Dermis microvascular lymphatic vessel endothelial cell (primary cell): ENCODE measurements around the gene SEC22B. TPM values are rescaled to one million over a fixed set of nuclear protein-coding genes. Genes with fewer than 3 reads are reported as not detected.
"Not testable (repeated sequence)": the region's sequence is repeated elsewhere in the genome, so short reads cannot be mapped to it uniquely, and the experiment has no call there.

Source experiments
- DNase-seq, 2 donors: peaks; one replicate each; pipeline versions ENCODE4 v3.0.0 to v3.0.0-alpha.2; 2010; ENCODE audit warnings: low read depth in 2 of 2
- total RNA-seq: library from RNA; depleted of rRNA; stranded (reverse); fragments of >200 nt; gene quantifications from 2 replicates; pipeline ENCODE4 v1.2.1, GENCODE V29; 2014

SEC22B gene
- total RNA-seq, 1 donor from 2014 or later, result 20.4 TPM

- not testable (repeated sequence) for DNase-seq
Observed at GRCh38 chr1:120145806-120146205, 30.5 kb downstream of the SEC22B start.

DNA sequence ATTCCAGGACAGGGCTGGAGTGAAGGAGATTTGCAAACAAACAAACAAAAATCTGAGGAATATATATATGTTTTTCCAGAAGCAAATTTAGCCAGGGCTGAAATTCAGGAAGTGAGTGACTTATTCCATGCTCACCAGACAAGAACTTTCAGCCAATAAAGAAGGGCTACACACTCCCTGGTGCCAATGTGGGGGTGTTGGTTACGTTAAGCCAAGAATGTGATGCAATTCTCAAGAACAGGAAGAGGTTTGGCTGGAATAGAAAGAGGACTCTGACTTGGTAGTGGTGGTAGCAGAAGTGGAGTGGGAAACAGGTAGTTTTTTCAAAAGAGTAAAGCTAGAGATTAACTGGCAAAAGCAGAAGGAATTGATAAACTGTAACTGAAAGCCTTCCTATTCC lies 31.7 kb downstream of the SEC22B start:
- DNase-seq, result not testable (repeated sequence)

- DNase-seq, result peak in 1 of 2 donors; percentile 0
Observed at GRCh38 chr1:120144169-120144568, 32.2 kb downstream of the SEC22B start.

DNA sequence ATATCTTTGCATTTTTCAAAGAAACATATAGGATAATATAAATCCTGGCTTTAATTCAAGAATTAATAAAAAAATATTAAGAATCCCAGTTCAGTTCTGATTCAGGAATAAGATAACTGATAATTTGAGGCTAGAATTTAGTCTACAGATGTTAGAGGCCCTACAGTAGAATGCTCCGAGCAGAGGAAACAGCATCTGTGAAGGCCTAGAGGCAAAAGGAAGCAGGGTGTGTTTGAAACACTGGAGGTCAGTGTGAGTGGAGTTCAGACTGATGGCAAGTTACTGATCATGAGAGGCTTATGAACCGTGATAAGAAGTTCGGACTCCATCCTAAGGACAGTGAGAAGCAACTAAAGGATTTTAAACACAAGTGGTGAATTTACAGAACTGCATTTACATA lies 33.0 kb downstream of the SEC22B start:
- not testable (repeated sequence) for DNase-seq

GRCh38 chr1:120142512-120143263 lies 33.6 kb downstream of the SEC22B start:
- DNase-seq, result not testable (repeated sequence)

DNA sequence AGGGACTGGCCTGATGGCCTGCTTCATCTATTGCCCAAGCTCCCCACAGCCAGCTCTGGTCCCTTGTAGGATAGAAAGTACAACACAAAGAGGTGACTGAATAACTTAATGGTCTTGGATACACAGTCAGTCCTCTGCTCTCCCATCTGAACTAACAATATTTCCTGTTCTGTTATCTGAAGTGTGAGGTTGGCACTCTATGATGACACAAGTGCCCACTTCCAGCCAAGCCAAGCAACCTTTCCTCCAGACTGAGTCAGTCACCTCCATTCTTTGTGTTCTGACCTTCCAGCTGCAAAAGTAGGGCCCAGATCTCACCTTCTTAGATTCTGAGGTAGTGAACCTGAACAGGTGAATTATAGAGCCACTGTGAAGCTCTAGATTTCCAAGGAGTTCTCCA lies 34.5 kb downstream of the SEC22B start:
- DNase-seq, result not testable (repeated sequence)

GRCh38 chr1:120140656-120141265 lies 35.6 kb downstream of the SEC22B start:
- DNase-seq, result not testable (repeated sequence)

- not testable (repeated sequence) for DNase-seq
Observed at GRCh38 chr1:120136086-120136485, 40.2 kb downstream of the SEC22B start.

GRCh38 chr1:120133928-120134325 lies 42.4 kb downstream of the SEC22B start:
- not testable (repeated sequence) for DNase-seq

DNA sequence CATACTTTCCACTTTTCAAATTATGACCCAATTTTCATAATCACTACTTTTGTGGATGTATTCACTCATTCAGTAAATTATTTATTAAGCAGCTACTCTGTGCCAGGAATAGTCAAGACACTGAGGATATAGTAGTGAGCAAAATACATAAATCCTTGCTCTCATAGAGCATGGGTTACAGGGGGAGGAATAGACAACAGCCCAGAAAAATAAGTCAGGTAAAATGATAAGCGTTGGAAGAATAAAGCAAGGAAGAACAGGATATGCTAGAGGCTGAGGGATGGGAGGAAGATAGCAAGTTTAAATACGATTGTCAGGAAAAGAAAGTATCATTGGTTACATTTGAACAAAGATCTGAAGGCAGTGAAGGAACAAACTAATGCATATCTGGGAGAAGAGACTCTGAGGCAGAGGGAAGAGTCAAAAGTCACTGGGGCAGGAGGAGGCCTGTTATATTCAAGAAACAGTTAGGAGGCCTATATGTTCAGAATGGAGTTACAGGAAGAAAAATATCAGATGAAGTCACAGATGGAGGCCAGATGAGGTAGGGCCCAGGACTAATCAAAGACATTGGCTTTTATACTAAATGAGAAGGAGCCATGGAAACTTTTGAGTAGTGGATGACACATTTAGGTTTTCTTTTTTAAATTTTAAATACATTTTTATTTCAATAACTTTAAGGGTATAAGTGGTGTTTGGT lies 42.9 kb downstream of the SEC22B start:
- no peak for DNase-seq

DNA sequence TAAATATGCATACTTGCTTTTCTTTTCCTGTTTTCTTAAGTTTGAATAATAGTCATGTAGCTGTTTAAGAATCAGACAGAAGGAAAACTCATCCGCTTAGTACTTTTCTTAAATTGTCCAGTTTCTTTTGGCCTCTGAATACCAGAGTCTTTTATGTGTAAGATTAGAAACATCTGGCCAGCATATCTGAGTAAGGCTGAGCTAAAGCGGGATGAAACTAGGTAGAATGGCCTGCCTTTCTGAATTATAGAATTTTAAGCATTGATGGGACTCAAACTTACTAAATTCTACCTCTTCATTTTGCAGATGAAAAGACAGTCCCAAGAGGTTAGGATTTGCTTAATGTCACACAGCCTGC lies 43.9 kb downstream of the SEC22B start:
- DNase-seq, result not testable (repeated sequence)

- not testable (repeated sequence) for DNase-seq
Observed at GRCh38 chr1:120131611-120132405, 44.5 kb downstream of the SEC22B start.

DNA sequence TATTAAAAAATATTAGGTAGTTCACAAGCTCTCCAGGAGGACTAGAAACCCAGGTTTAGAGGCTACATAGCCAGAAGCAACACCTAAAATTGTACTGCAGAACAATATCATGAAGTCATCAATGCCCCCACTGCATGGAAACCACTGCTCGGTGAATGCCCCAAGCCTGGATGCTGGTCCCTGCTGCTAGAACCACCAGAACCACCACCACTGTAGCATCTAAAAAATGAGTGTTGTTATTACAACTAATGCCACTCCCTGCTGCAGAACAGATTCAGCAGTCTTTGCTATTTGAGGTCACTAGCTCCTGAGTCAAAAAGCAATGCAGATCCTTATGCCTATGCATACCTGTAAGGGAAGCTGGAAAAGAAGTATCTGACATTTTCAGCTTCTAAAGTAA lies 48.4 kb downstream of the SEC22B start:
- DNase-seq, result not testable (repeated sequence)

- not testable (repeated sequence) for DNase-seq
Observed at GRCh38 chr1:120126216-120126615, 50.1 kb downstream of the SEC22B start.

DNA sequence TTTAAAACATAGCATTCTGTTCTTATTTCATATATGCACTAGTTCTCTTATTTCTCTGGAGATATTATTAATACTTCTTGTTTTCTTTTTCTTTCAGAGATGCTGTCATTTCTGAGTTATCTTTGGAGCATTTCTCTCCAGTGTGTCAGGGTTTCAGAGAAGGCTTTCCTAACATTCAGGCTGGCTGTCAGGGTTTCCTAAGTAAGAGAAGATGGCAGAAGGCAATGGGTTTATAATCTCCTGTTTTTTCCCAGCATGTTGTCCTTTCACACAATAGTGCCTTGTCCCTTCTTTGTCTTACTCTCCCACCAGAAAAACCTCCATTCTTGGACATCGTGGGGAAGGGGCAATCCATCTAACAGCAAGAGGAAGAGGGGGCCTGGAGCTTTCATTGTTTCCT lies 51.7 kb downstream of the SEC22B start:
- not testable (repeated sequence) for DNase-seq

GRCh38 chr1:120123813-120124510 lies 52.4 kb downstream of the SEC22B start:
- DNase-seq, result not testable (repeated sequence)

- not testable (repeated sequence) for DNase-seq
Observed at GRCh38 chr1:120122262-120122893, 53.9 kb downstream of the SEC22B start.

GRCh38 chr1:120121830-120122229 lies 54.5 kb downstream of the SEC22B start:
- not testable (repeated sequence) for DNase-seq

GRCh38 chr1:120120525-120120924 lies 55.8 kb downstream of the SEC22B start:
- not testable (repeated sequence) for DNase-seq
